Tibial nerve (tissue), 4 donors: ENCODE data around the gene USP25. TPM values are rescaled to one million over a fixed set of nuclear protein-coding genes. Genes with fewer than 3 reads are reported as not detected.

ENCODE experiments used
- DNase-seq, 2 donors: peaks; one replicate each; pipeline ENCODE4 v3.0.0-alpha.2; 2019; ENCODE audit warnings: low spot score in 2 of 2
- H3K27ac ChIP-seq, 4 donors: fragments of 200-600 bp; sonication (generic) in 3 of 4; one replicate each; pipeline ENCODE4 v1.5.1; 2017 to 2019; ENCODE audit warnings: mild to moderate bottlenecking in 1 of 4
- H3K27me3 ChIP-seq, 2 donors: fragments of 200-600 bp; sonication (generic) in 1 of 2; one replicate each; pipeline versions ENCODE4 v1.5.1 to v1.6.0; 2017 to 2019
- H3K36me3 ChIP-seq, 3 donors: fragments of 200-600 bp; sonication (generic); one replicate each; pipeline ENCODE4 v1.5.1; 2018 to 2019
- H3K4me1 ChIP-seq, 4 donors: fragments of 200-600 bp; sonication (generic) in 3 of 4; one replicate each; pipeline ENCODE4 v1.5.1; 2017 to 2019
- H3K4me3 ChIP-seq, 4 donors: fragments of 200-600 bp; sonication (generic) in 3 of 4; one replicate each; pipeline ENCODE4 v1.5.1; 2017 to 2019; ENCODE audit warnings: mild to moderate bottlenecking in 1 of 4, moderate library complexity in 1 of 4
- H3K9me3 ChIP-seq, 4 donors: fragments of 200-600 bp; sonication (generic) in 3 of 4; one replicate each; pipeline ENCODE4 v1.5.1; 2017 to 2019
- EP300 ChIP-seq, 2 donors: sonication (generic); formaldehyde crosslinking; IDR thresholded peaks; one replicate each; pipeline ENCODE4 v1.6.1; 2017; ENCODE audit warnings: antibody characterized with exemption in 2 of 2, mild to moderate bottlenecking in 1 of 2
- POLR2A ChIP-seq, 2 donors: fragments of 450-650 bp; IDR thresholded peaks; one replicate each; pipeline ENCODE4 v1.6.1; 2017; ENCODE audit warnings: antibody characterized with exemption in 2 of 2, mild to moderate bottlenecking in 2 of 2, moderate library complexity in 2 of 2
- WGBS, 2 donors: methylation state at CpG; one replicate each; pipeline ENCODE4 v1.1.5; 2018; 5-methylcytosine and 5-hydroxymethylcytosine counted together
- total RNA-seq, 4 donors: library from RNA; depleted of rRNA; stranded (reverse); fragments of >200 nt; gene quantifications; one replicate each; pipeline ENCODE4 v1.1.0, GENCODE V29; 2016
- TF ChIP-seq, protein P1 (sequence below), 5 experiments: fragments of 200-600 bp in 3 of 5; fragments of 450-650 bp in 2 of 5; sonication (generic) in 3 of 5; IDR thresholded peaks; one replicate each; pipeline ENCODE4 v1.5.1; 2016 to 2019; ENCODE audit warnings: antibody characterized with exemption in 5 of 5, mild to moderate bottlenecking in 3 of 5, moderate library complexity in 2 of 5

The USP25 gene
- total RNA-seq, 4 donors from 2014 or later, result 59.6 to 79.8 (median 69.9) TPM

DNA sequence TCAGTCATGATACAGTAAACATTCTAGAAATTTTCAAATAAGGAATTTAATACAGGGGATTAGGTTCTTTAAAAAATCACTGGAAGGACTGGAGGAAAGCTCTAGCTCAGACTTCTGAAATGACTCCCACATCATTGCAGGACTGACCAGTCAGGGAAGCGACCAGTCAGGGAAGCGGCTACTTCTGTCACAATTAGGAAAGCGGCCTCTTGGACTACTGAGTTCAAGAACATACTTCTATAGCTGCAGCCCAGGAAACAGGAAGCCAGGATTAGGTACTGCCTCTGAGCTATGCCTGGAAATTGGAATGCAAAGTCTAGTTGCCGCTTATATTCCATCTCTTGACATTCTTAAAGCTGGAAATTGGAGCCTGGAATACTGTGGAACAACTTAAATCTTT lies 45.5 kb downstream of the USP25 start:
- no peak for TF ChIP-seq EP300 (IDR thresholded peaks at IDR 0.05)
- TF ChIP-seq, protein P1, sequence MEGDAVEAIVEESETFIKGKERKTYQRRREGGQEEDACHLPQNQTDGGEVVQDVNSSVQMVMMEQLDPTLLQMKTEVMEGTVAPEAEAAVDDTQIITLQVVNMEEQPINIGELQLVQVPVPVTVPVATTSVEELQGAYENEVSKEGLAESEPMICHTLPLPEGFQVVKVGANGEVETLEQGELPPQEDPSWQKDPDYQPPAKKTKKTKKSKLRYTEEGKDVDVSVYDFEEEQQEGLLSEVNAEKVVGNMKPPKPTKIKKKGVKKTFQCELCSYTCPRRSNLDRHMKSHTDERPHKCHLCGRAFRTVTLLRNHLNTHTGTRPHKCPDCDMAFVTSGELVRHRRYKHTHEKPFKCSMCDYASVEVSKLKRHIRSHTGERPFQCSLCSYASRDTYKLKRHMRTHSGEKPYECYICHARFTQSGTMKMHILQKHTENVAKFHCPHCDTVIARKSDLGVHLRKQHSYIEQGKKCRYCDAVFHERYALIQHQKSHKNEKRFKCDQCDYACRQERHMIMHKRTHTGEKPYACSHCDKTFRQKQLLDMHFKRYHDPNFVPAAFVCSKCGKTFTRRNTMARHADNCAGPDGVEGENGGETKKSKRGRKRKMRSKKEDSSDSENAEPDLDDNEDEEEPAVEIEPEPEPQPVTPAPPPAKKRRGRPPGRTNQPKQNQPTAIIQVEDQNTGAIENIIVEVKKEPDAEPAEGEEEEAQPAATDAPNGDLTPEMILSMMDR (IDR thresholded peaks at IDR 0.05), result no peak
- TF ChIP-seq POLR2A (IDR thresholded peaks at IDR 0.05), result no peak
- Histone ChIP-seq H3K27me3 (no peaks in the 10 kb centered on the region), H3K4me3 (no peak overlapping the region), H3K4me1 (peaks cover 0 to 25% (median 2%) of the 10 kb centered on the region in 4 donors), H3K27ac (no peak overlapping the region), H3K36me3 (peaks cover 0 to 5% (median 0%) of the 10 kb centered on the region in 3 donors), H3K9me3 (no peaks in the 10 kb centered on the region)
- 97 to 100% methylated on average over 4 of the region's 4 CpGs for WGBS, 2 donors
- no peak for DNase-seq

DNA sequence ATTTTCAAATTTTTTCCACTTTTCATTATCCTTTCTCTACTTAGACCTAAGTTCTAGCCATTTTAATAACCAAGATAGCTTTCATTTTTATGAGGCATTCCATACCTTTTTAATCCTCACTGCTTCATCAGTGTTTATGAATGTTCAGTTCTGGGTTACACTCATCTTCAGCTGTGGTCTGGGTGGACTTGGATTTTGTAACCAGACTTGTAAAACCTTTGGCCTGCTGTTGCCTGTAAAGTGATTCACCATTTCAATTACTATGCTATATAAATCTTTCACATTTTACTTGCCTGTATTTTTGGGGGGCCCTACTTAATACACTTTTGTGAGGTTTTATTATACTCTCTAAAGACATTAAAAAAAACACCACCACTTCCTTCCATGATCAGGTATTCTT lies 46.2 kb downstream of the USP25 start:
- Histone ChIP-seq H3K27me3 (no peaks in the 10 kb centered on the region), H3K4me1 (peaks cover 0 to 21% (median 2%) of the 10 kb centered on the region in 4 donors), H3K9me3 (no peaks in the 10 kb centered on the region), H3K4me3 (no peak overlapping the region), H3K27ac (no peak overlapping the region), H3K36me3 (peaks cover 0 to 6% (median 0%) of the 10 kb centered on the region in 3 donors)
- no peak for TF ChIP-seq EP300 (IDR thresholded peaks at IDR 0.05)
- no peak for TF ChIP-seq POLR2A (IDR thresholded peaks at IDR 0.05)
- TF ChIP-seq, protein P1 (IDR thresholded peaks at IDR 0.05), result no peak
- DNase-seq, result no peak

DNA sequence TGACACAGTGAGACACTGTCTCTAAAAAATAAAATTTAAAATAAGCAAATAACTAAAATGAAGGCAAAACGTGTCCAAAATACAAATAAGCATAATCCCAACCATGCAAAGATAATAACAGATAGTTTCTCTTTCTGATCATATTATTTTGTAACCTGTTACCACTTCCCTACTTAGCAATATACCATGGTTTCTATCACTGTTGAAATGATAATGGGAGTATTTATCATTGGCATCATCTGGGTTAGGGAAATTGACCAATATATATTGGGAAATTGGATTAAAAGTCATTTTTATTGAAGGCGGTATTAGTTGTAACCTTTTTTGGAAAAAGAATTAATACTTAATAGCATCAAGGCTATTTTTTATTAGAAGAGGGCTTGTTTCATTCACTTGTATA lies 47.0 kb downstream of the USP25 start:
- Histone ChIP-seq H3K27ac (no peak overlapping the region), H3K4me1 (peaks cover 0 to 17% (median 2%) of the 10 kb centered on the region in 4 donors), H3K36me3 (peaks cover 0 to 14% (median 2%) of the 10 kb centered on the region in 3 donors), H3K4me3 (no peak overlapping the region), H3K9me3 (no peaks in the 10 kb centered on the region), H3K27me3 (no peaks in the 10 kb centered on the region)
- DNase-seq, result no peak
- 77 to 82% methylated on average over 2 of the region's 2 CpGs for WGBS, 2 donors
- TF ChIP-seq EP300 (IDR thresholded peaks at IDR 0.05) (no peak), POLR2A (IDR thresholded peaks at IDR 0.05) (no peak)
- TF ChIP-seq, protein P1 (IDR thresholded peaks at IDR 0.05), result no peak

DNA sequence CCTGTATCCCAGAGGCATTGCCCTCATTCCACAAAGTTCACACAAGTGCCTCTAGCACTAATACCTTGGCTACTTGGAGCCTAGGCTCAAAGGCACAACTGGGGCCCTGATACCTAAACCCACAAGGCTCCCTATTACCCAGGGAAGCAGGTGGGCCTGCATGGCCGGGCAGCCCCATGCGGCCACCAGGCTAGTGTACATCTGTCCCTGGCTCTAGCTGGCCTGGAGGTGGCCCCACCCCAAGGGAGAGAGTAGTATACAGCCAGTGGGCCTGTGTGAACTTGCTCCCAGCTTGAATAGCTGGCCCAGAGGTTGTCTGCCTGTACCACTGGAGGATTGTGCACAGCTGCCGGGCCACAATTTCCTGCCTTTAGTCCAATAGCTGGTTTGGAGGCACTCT lies 52.2 kb downstream of the USP25 start:
- no peak for DNase-seq
- no peak overlapping the region for H3K4me3 ChIP-seq
- WGBS, 2 donors, result 96 to 100% methylated on average over 3 of the region's 3 CpGs
- H3K9me3 ChIP-seq, result no peaks in the 10 kb centered on the region
- TF ChIP-seq EP300 (IDR thresholded peaks at IDR 0.05) (no peak), POLR2A (IDR thresholded peaks at IDR 0.05) (no peak)
- TF ChIP-seq, protein P1 (IDR thresholded peaks at IDR 0.05), result no peak
- H3K27ac ChIP-seq, result no peak overlapping the region
- H3K4me1 ChIP-seq, result peaks cover 0 to 5% (median 0%) of the 10 kb centered on the region in 4 donors
- no peaks in the 10 kb centered on the region for H3K27me3 ChIP-seq
- H3K36me3 ChIP-seq, result peaks cover 0 to 21% (median 8%) of the 10 kb centered on the region in 3 donors

DNA sequence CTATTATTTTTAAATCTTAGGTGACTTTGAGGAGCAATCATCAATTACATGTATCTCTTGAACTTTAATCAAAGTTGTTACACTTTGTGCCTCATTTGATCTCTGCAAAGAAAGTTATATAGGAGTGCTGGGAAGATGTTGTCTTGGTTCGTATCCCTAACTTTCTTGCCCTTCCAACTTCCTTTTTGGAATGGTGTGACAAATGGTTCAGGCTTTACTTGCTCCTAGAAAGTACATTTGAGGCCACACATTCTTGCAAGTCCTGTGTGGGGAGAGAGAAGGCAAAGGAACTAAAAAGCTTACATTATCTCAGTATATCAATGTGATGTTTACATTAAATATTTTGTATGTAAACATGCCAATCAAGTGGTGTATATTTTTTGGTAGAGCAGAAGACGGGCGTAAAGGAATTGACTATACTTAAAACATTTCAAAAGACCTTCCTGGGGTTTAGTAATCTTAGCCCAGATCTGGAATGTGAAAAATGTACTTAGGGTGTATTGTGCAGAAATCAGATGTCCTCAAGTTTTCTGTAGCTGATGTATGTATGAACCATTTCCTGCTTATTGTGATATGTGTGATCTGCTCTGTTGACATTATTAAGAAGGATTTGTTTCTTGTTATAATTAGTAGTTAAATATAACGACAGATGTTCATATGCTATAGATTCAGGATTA lies 59.2 kb downstream of the USP25 start:
- no peaks in the 10 kb centered on the region for H3K9me3 ChIP-seq
- H3K27ac ChIP-seq, result no peak overlapping the region
- WGBS, 2 donors, result 75 to 78% methylated on average over 4 of the region's 4 CpGs
- H3K27me3 ChIP-seq, result no peaks in the 10 kb centered on the region
- H3K4me3 ChIP-seq, result no peak overlapping the region
- no peaks in the 10 kb centered on the region for H3K36me3 ChIP-seq
- H3K4me1 ChIP-seq, result peaks cover 0 to 19% (median 4%) of the 10 kb centered on the region in 4 donors
- DNase-seq, result no peak
- TF ChIP-seq EP300 (IDR thresholded peaks at IDR 0.05) (no peak), POLR2A (IDR thresholded peaks at IDR 0.05) (no peak)
- TF ChIP-seq, protein P1 (IDR thresholded peaks at IDR 0.05), result no peak
